ENCODE data around the gene LAMC2.
"Not testable (repeated sequence)": the region's sequence is repeated elsewhere in the genome, so short reads cannot be mapped to it uniquely, and the experiment has no call there.

The LAMC2 gene

DNA sequence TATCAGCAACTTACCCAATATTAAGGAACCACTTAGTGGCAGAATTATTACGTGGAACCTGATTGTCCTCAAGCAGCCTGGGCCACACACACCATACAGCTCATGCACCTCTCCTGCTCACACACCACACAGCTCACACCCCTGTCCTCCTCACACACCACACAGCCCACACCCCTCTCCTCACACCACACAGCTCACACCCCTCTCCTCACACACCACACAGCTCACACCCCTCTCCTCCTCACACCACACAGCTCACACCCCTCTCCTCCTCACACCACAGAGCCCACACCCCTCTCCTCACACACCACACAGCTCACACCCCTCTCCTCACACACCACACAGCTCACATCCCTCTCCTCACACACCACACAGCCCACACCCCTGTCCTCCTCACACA, 36.8 kb upstream of the LAMC2 start:
- no peak overlapping the region for H3K4me3 ChIP-seq (ENCODE audit: low read depth in 1 of 2, low read length in 2 of 2)
- TF ChIP-seq CTCF (IDR thresholded peaks at IDR 0.05; ENCODE audit: borderline replicate concordance, extremely low read depth, low read length, poor library complexity, severe bottlenecking) (no peak), EZH2 (IDR thresholded peaks at IDR 0.05; ENCODE audit: borderline replicate concordance, low read depth, low read length, severe bottlenecking) (no peak)
- no peaks in the 10 kb centered on the region for H3K27me3 ChIP-seq (ENCODE audit: insufficient read depth, low read length, poor library complexity)
- H3K79me2 ChIP-seq (ENCODE audit: insufficient read depth, low read length) = no peaks in the 10 kb centered on the region
- DNase-seq (no peak), ATAC-seq (ENCODE audit: insufficient read depth, low read depth) (no peak)
- H2AFZ ChIP-seq (ENCODE audit: low read depth, low read length) = no peak overlapping the region
- no peaks in the 10 kb centered on the region for H4K20me1 ChIP-seq (ENCODE audit: insufficient read depth, low read length)
- H3K36me3 ChIP-seq (ENCODE audit: insufficient read depth, low read length) = no peaks in the 10 kb centered on the region
- H3K27ac ChIP-seq (ENCODE audit: low read length) = no peak overlapping the region
- no peak overlapping the region for H3K9ac ChIP-seq (ENCODE audit: low read depth, low read length)
- peaks cover 11% of the 10 kb centered on the region for H3K4me1 ChIP-seq (ENCODE audit: insufficient read depth, low read length)
- no peaks in the 10 kb centered on the region for H3K9me3 ChIP-seq (ENCODE audit: insufficient read depth, low read length, severe bottlenecking)
- H3K4me2 ChIP-seq (ENCODE audit: insufficient read depth, low read length) = no peak overlapping the region

GRCh38 chr1:183150032-183150431, 36.0 kb upstream of the LAMC2 start:
- H3K9me3 ChIP-seq (ENCODE audit: insufficient read depth, low read length, severe bottlenecking); H3K79me2 ChIP-seq (ENCODE audit: insufficient read depth, low read length); H3K27me3 ChIP-seq (ENCODE audit: insufficient read depth, low read length, poor library complexity); H4K20me1 ChIP-seq (ENCODE audit: insufficient read depth, low read length); H3K27ac ChIP-seq (ENCODE audit: low read length); H3K4me3 ChIP-seq (ENCODE audit: low read depth in 1 of 2, low read length in 2 of 2); DNase-seq; H3K4me1 ChIP-seq (ENCODE audit: insufficient read depth, low read length); H3K36me3 ChIP-seq (ENCODE audit: insufficient read depth, low read length); H3K4me2 ChIP-seq (ENCODE audit: insufficient read depth, low read length); H2AFZ ChIP-seq (ENCODE audit: low read depth, low read length); ATAC-seq (ENCODE audit: insufficient read depth, low read depth); H3K9ac ChIP-seq (ENCODE audit: low read depth, low read length): not testable (repeated sequence)

DNA sequence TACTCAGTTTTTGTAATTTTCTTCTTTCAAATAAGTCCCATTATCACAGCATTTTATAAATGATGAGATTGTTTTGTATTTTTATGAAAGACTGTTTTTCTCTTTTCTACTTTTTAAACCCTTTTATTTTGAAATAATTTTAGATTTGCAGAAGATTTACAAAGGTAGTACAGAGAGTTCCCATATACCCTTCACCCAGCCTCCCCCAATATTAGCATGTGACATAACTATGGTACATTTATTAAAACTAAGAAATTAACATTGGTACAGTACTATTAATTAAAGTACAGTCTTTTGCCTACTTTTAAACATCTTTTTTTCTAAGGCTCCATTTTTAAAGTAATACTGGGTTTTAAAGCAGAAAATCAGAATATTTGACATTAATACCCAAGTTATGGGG, 35.6 kb upstream of the LAMC2 start:
- Histone ChIP-seq H3K27ac (ENCODE audit: low read length) (no peak overlapping the region), H3K4me3 (ENCODE audit: low read depth in 1 of 2, low read length in 2 of 2) (no peak overlapping the region), H3K9me3 (ENCODE audit: insufficient read depth, low read length, severe bottlenecking) (no peaks in the 10 kb centered on the region), H3K4me1 (ENCODE audit: insufficient read depth, low read length) (no peaks in the 10 kb centered on the region), H3K79me2 (ENCODE audit: insufficient read depth, low read length) (no peaks in the 10 kb centered on the region), H3K36me3 (ENCODE audit: insufficient read depth, low read length) (no peaks in the 10 kb centered on the region), H3K27me3 (ENCODE audit: insufficient read depth, low read length, poor library complexity) (no peaks in the 10 kb centered on the region), H4K20me1 (ENCODE audit: insufficient read depth, low read length) (no peaks in the 10 kb centered on the region), H3K9ac (ENCODE audit: low read depth, low read length) (no peak overlapping the region), H2AFZ (ENCODE audit: low read depth, low read length) (no peak overlapping the region), H3K4me2 (ENCODE audit: insufficient read depth, low read length) (no peak overlapping the region)
- ATAC-seq (ENCODE audit: insufficient read depth, low read depth) (no peak), DNase-seq (no peak)
- TF ChIP-seq EZH2 (IDR thresholded peaks at IDR 0.05; ENCODE audit: borderline replicate concordance, low read depth, low read length, severe bottlenecking) (no peak), CTCF (IDR thresholded peaks at IDR 0.05; ENCODE audit: borderline replicate concordance, extremely low read depth, low read length, poor library complexity, severe bottlenecking) (no peak)

- no peaks in the 10 kb centered on the region for H3K79me2 ChIP-seq (ENCODE audit: insufficient read depth, low read length)
- no peak for DNase-seq
- no peaks in the 10 kb centered on the region for H3K27me3 ChIP-seq (ENCODE audit: insufficient read depth, low read length, poor library complexity)
- no peaks in the 10 kb centered on the region for H3K36me3 ChIP-seq (ENCODE audit: insufficient read depth, low read length)
- no peaks in the 10 kb centered on the region for H3K9me3 ChIP-seq (ENCODE audit: insufficient read depth, low read length, severe bottlenecking)
- H3K4me2 ChIP-seq (ENCODE audit: insufficient read depth, low read length) = no peak overlapping the region
- no peak for ATAC-seq (ENCODE audit: insufficient read depth, low read depth)
- H3K4me3 ChIP-seq (ENCODE audit: low read depth in 1 of 2, low read length in 2 of 2) = no peak overlapping the region
- H3K27ac ChIP-seq (ENCODE audit: low read length) = no peak overlapping the region
- H4K20me1 ChIP-seq (ENCODE audit: insufficient read depth, low read length) = no peaks in the 10 kb centered on the region
- no peak overlapping the region for H3K9ac ChIP-seq (ENCODE audit: low read depth, low read length)
- TF ChIP-seq CTCF (IDR thresholded peaks at IDR 0.05; ENCODE audit: borderline replicate concordance, extremely low read depth, low read length, poor library complexity, severe bottlenecking) (no peak), EZH2 (IDR thresholded peaks at IDR 0.05; ENCODE audit: borderline replicate concordance, low read depth, low read length, severe bottlenecking) (no peak)
- no peak overlapping the region for H2AFZ ChIP-seq (ENCODE audit: low read depth, low read length)
- no peaks in the 10 kb centered on the region for H3K4me1 ChIP-seq (ENCODE audit: insufficient read depth, low read length)
Measured at GRCh38 chr1:183152180-183152579, 33.9 kb upstream of the LAMC2 start.
